Stimulated activated CD4-positive, alpha-beta T cell treated with anti-CD3 and anti-CD28 coated beads, Interleukin-2, amount 100 ng/mL, for 24 hours (primary cell): ENCODE data around the gene RBMX2.

Experiments
- DNase-seq, 2 donors: peaks; one replicate each; pipeline ENCODE4 v3.0.0-alpha.2; 2020

Gene RBMX2

DNA sequence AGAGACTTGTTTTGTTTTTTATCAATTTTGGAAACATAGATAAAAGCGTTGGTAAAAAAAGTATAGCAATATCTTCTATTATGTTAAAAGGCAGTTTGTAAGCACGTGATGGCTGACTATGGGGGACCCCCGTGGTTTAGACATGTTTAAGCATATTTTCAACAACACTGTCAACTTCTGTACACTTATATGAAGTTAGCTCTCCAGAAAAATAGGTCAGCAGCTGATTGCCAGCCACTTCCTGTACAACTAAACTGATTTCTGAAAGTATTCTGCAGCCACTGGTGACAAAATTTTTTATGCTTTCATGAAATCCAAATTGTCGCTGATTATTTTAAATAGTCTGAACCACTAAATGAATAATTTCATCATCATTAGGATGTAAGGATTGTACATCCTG, 45.2 kb downstream of the RBMX2 start:
- no peak for DNase-seq
